HEK293 (cell line): ENCODE data around the gene ARHGEF28.

Source experiments
- BCL11A ChIP-seq: fragments of 450-650 bp; formaldehyde crosslinking; IDR thresholded peaks from 2 replicates; pipeline ENCODE4 v1.5.1; 2016; ENCODE audit warnings: low read depth, missing biosample characterization, missing genetic modification characterization
- BCL11B ChIP-seq: fragments of 450-650 bp; formaldehyde crosslinking; IDR thresholded peaks from 2 replicates; pipeline ENCODE4 v1.5.1; 2016; ENCODE audit warnings: low read depth, missing biosample characterization, missing genetic modification characterization
- GLI4 ChIP-seq: fragments of 450-650 bp; formaldehyde crosslinking; IDR thresholded peaks from 2 replicates; pipeline ENCODE4 v1.5.1; 2016; ENCODE audit warnings: missing biosample characterization, missing genetic modification characterization
- HOXA7 ChIP-seq: sonication (generic); formaldehyde crosslinking; IDR thresholded peaks from 2 replicates; pipeline ENCODE4 v1.8.1; 2022; ENCODE audit warnings: missing genetic modification reagents, borderline replicate concordance
- HOXC10 ChIP-seq: sonication (generic); formaldehyde crosslinking; IDR thresholded peaks from 2 replicates; pipeline ENCODE4 v1.8.1; 2023; ENCODE audit warnings: mild to moderate bottlenecking, missing genetic modification reagents
- KLF1 ChIP-seq: fragments of 450-650 bp; formaldehyde crosslinking; IDR thresholded peaks from 2 replicates; pipeline ENCODE4 v1.5.1; 2016; ENCODE audit warnings: missing biosample characterization, missing genetic modification characterization
- KLF16 ChIP-seq: fragments of 450-650 bp; formaldehyde crosslinking; IDR thresholded peaks from 2 replicates; pipeline ENCODE4 v1.5.1; 2017; ENCODE audit warnings: missing biosample characterization, missing genetic modification characterization
- MEIS1 ChIP-seq: sonication (generic); formaldehyde crosslinking; IDR thresholded peaks from 2 replicates; pipeline ENCODE4 v1.8.1; 2022; ENCODE audit warnings: missing genetic modification reagents, mild to moderate bottlenecking, borderline replicate concordance
- SP2 ChIP-seq: fragments of 450-650 bp; formaldehyde crosslinking; IDR thresholded peaks from 2 replicates; pipeline ENCODE4 v1.5.1; 2016; ENCODE audit warnings: missing biosample characterization, missing genetic modification characterization
- TCF7L2 ChIP-seq: IDR thresholded peaks from 2 replicates; pipeline ENCODE4 v1.6.1; 2011; ENCODE audit warnings: low read depth, mild to moderate bottlenecking, inconsistent platforms, low read length, moderate library complexity, borderline replicate concordance
- ZNF132 ChIP-seq: fragments of 450-650 bp; formaldehyde crosslinking; IDR thresholded peaks from 2 replicates; pipeline ENCODE4 v1.5.1; 2017; ENCODE audit warnings: missing biosample characterization, missing genetic modification characterization, borderline replicate concordance
- ZNF138 ChIP-seq: fragments of 450-650 bp; formaldehyde crosslinking; IDR thresholded peaks from 2 replicates; pipeline ENCODE4 v1.5.1; 2016; ENCODE audit warnings: missing biosample characterization, missing genetic modification characterization, borderline replicate concordance
- ZNF19 ChIP-seq: fragments of 450-650 bp; formaldehyde crosslinking; IDR thresholded peaks from 2 replicates; pipeline ENCODE4; 2016; ENCODE audit warnings: missing biosample characterization, missing genetic modification characterization, low read depth
- ZNF2 ChIP-seq: fragments of 450-650 bp; formaldehyde crosslinking; IDR thresholded peaks from 2 replicates; pipeline ENCODE4 v1.5.1; 2016; ENCODE audit warnings: missing biosample characterization, missing genetic modification characterization
- ZNF23 ChIP-seq: fragments of 450-650 bp; formaldehyde crosslinking; IDR thresholded peaks from 2 replicates; pipeline ENCODE4 v1.5.1; 2016; ENCODE audit warnings: missing biosample characterization, missing genetic modification characterization, borderline replicate concordance
- ZNF239 ChIP-seq: fragments of 450-650 bp; formaldehyde crosslinking; IDR thresholded peaks from 2 replicates; pipeline ENCODE4 v1.5.1; 2016; ENCODE audit warnings: missing biosample characterization, missing genetic modification characterization
- ZNF341 ChIP-seq: fragments of 450-650 bp; formaldehyde crosslinking; IDR thresholded peaks from 2 replicates; pipeline ENCODE4; 2016; ENCODE audit warnings: low read depth, missing biosample characterization, missing genetic modification characterization
- ZNF423 ChIP-seq: fragments of 450-650 bp; formaldehyde crosslinking; IDR thresholded peaks from 2 replicates; pipeline ENCODE4 v1.5.1; 2016; ENCODE audit warnings: missing biosample characterization, missing genetic modification characterization
- ZNF560 ChIP-seq: fragments of 450-650 bp; formaldehyde crosslinking; IDR thresholded peaks from 2 replicates; pipeline ENCODE4 v1.5.1; 2017; ENCODE audit warnings: missing biosample characterization, missing genetic modification characterization, borderline replicate concordance
- ZNF596 ChIP-seq: fragments of 450-650 bp; IDR thresholded peaks from 2 replicates; pipeline ENCODE4 v1.5.0; 2018; ENCODE audit warnings: missing biosample characterization, mild to moderate bottlenecking, missing genetic modification characterization, moderate library complexity
- ZNF626 ChIP-seq: fragments of 450-650 bp; sonication (Bioruptor Pico); formaldehyde crosslinking; IDR thresholded peaks from 2 replicates; pipeline ENCODE4 v1.5.1; 2018; ENCODE audit warnings: missing biosample characterization, missing genetic modification characterization, inconsistent platforms
- ZNF658 ChIP-seq: fragments of 450-650 bp; formaldehyde crosslinking; IDR thresholded peaks from 2 replicates; pipeline ENCODE4; 2016; ENCODE audit warnings: missing biosample characterization, missing genetic modification characterization
- ZNF747 ChIP-seq: fragments of 450-650 bp; formaldehyde crosslinking; IDR thresholded peaks from 2 replicates; pipeline ENCODE4 v1.5.1; 2016; ENCODE audit warnings: missing biosample characterization, missing genetic modification characterization
- ZNF76 ChIP-seq: fragments of 450-650 bp; formaldehyde crosslinking; IDR thresholded peaks from 2 replicates; pipeline ENCODE4; 2016; ENCODE audit warnings: low read depth, missing biosample characterization, missing genetic modification characterization, borderline replicate concordance
- ZNF830 ChIP-seq: fragments of 450-650 bp; IDR thresholded peaks from 2 replicates; pipeline ENCODE4 v1.5.0; 2018; ENCODE audit warnings: missing biosample characterization, missing genetic modification characterization, low read depth, mild to moderate bottlenecking, moderate library complexity
- TF ChIP-seq, protein P1 (sequence below): sonication (generic); formaldehyde crosslinking; IDR thresholded peaks from 2 replicates; pipeline ENCODE4 v1.8.1; 2022; ENCODE audit warnings: mild to moderate bottlenecking, moderate library complexity, missing genetic modification reagents
- TF ChIP-seq, protein P2 (sequence below): fragments of 450-650 bp; formaldehyde crosslinking; IDR thresholded peaks from 2 replicates; pipeline ENCODE4 v1.5.1; 2016; ENCODE audit warnings: missing biosample characterization, missing genetic modification characterization
- TF ChIP-seq, protein P3 (sequence below): fragments of 450-650 bp; formaldehyde crosslinking; IDR thresholded peaks from 2 replicates; pipeline ENCODE4 v1.5.1; 2016; ENCODE audit warnings: missing biosample characterization, missing genetic modification characterization, low read depth
- TF ChIP-seq, protein P4 (sequence below): fragments of 450-650 bp; formaldehyde crosslinking; IDR thresholded peaks from 2 replicates; pipeline ENCODE4 v1.5.1; 2016; ENCODE audit warnings: missing biosample characterization, missing genetic modification characterization
- TF ChIP-seq, protein P5 (sequence below): fragments of 450-650 bp; formaldehyde crosslinking; IDR thresholded peaks from 2 replicates; pipeline ENCODE4 v1.5.1; 2017; ENCODE audit warnings: missing biosample characterization, missing genetic modification characterization
- TF ChIP-seq, protein P6 (sequence below): fragments of 450-650 bp; formaldehyde crosslinking; IDR thresholded peaks from 2 replicates; pipeline ENCODE4 v1.5.1; 2017; ENCODE audit warnings: missing biosample characterization, mild to moderate bottlenecking, missing genetic modification characterization, moderate library complexity

The ARHGEF28 gene

DNA sequence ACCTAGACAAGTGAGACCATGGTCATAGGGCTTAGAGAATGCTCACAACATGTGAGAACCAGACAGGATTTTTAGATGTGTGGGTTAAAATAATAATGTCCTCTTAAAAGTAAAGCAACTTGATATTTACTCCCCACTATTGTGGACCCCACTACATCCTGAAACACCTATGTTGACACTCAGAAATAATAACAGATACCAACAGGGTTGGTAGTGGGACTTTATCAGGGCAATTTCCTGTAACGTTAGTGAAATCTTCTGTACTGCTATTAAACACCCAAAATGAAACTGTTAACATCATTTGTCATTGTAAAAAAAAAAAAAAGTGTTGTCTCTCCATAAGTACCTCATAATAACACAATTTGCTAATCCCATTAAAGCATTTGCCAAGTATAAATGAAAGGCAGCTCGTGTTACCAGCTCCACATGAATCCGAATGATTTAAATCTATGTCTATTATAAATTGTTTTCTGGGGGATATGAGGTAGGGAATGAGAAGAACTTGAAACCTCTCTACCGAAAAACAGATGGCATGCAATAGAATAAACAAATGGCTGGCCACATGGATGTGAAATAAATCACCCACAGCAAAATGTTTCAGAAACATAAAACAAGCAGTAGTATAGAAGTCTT lies 285.9 kb downstream of the ARHGEF28 start (continued):
- TF ChIP-seq, protein P1, sequence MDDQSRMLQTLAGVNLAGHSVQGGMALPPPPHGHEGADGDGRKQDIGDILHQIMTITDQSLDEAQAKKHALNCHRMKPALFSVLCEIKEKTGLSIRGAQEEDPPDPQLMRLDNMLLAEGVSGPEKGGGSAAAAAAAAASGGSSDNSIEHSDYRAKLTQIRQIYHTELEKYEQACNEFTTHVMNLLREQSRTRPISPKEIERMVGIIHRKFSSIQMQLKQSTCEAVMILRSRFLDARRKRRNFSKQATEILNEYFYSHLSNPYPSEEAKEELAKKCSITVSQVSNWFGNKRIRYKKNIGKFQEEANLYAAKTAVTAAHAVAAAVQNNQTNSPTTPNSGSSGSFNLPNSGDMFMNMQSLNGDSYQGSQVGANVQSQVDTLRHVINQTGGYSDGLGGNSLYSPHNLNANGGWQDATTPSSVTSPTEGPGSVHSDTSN (CRISPR knock-in tag), result no peak
- TF ChIP-seq HOXA7 (CRISPR knock-in tag), result no peak
- TF ChIP-seq ZNF596, result no peak
- TF ChIP-seq ZNF138 (tag by site-specific recombination), result no peak
- TF ChIP-seq ZNF830, result no peak
- no peak for TF ChIP-seq GLI4 (tag by site-specific recombination)
- TF ChIP-seq, protein P2, sequence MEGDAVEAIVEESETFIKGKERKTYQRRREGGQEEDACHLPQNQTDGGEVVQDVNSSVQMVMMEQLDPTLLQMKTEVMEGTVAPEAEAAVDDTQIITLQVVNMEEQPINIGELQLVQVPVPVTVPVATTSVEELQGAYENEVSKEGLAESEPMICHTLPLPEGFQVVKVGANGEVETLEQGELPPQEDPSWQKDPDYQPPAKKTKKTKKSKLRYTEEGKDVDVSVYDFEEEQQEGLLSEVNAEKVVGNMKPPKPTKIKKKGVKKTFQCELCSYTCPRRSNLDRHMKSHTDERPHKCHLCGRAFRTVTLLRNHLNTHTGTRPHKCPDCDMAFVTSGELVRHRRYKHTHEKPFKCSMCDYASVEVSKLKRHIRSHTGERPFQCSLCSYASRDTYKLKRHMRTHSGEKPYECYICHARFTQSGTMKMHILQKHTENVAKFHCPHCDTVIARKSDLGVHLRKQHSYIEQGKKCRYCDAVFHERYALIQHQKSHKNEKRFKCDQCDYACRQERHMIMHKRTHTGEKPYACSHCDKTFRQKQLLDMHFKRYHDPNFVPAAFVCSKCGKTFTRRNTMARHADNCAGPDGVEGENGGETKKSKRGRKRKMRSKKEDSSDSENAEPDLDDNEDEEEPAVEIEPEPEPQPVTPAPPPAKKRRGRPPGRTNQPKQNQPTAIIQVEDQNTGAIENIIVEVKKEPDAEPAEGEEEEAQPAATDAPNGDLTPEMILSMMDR (tag by site-specific recombination), result no peak
- TF ChIP-seq KLF16 (tag by site-specific recombination), result no peak
- TF ChIP-seq ZNF239 (tag by site-specific recombination), result no peak
- TF ChIP-seq BCL11B (tag by site-specific recombination), result peak; percentile 97
- no peak for TF ChIP-seq ZNF132 (tag by site-specific recombination)
- peak; percentile 54; the same call in 1 of the 2 replicates for TF ChIP-seq ZNF19
- TF ChIP-seq, protein P3, sequence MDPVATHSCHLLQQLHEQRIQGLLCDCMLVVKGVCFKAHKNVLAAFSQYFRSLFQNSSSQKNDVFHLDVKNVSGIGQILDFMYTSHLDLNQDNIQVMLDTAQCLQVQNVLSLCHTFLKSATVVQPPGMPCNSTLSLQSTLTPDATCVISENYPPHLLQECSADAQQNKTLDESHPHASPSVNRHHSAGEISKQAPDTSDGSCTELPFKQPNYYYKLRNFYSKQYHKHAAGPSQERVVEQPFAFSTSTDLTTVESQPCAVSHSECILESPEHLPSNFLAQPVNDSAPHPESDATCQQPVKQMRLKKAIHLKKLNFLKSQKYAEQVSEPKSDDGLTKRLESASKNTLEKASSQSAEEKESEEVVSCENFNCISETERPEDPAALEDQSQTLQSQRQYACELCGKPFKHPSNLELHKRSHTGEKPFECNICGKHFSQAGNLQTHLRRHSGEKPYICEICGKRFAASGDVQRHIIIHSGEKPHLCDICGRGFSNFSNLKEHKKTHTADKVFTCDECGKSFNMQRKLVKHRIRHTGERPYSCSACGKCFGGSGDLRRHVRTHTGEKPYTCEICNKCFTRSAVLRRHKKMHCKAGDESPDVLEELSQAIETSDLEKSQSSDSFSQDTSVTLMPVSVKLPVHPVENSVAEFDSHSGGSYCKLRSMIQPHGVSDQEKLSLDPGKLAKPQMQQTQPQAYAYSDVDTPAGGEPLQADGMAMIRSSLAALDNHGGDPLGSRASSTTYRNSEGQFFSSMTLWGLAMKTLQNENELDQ (tag by site-specific recombination), result peak; percentile 51; the same call in 1 of the 2 replicates
- TF ChIP-seq, protein P4, sequence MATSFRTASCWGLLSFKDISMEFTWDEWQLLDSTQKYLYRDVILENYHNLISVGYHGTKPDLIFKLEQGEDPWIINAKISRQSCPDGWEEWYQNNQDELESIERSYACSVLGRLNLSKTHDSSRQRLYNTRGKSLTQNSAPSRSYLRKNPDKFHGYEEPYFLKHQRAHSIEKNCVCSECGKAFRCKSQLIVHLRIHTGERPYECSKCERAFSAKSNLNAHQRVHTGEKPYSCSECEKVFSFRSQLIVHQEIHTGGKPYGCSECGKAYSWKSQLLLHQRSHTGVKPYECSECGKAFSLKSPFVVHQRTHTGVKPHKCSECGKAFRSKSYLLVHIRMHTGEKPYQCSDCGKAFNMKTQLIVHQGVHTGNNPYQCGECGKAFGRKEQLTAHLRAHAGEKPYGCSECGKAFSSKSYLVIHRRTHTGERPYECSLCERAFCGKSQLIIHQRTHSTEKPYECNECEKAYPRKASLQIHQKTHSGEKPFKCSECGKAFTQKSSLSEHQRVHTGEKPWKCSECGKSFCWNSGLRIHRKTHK, result no peak
- TF ChIP-seq ZNF2 (tag by site-specific recombination), result peak; percentile 74; the same call in 1 of the 2 replicates
- no peak for TF ChIP-seq ZNF23 (tag by site-specific recombination)
- TF ChIP-seq, protein P5, sequence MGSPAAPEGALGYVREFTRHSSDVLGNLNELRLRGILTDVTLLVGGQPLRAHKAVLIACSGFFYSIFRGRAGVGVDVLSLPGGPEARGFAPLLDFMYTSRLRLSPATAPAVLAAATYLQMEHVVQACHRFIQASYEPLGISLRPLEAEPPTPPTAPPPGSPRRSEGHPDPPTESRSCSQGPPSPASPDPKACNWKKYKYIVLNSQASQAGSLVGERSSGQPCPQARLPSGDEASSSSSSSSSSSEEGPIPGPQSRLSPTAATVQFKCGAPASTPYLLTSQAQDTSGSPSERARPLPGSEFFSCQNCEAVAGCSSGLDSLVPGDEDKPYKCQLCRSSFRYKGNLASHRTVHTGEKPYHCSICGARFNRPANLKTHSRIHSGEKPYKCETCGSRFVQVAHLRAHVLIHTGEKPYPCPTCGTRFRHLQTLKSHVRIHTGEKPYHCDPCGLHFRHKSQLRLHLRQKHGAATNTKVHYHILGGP (tag by site-specific recombination), result peak; percentile 93
- TF ChIP-seq ZNF560 (tag by site-specific recombination), result no peak
- no peak for TF ChIP-seq ZNF341 (tag by site-specific recombination)
- TF ChIP-seq ZNF658, result no peak
- TF ChIP-seq, protein P6, sequence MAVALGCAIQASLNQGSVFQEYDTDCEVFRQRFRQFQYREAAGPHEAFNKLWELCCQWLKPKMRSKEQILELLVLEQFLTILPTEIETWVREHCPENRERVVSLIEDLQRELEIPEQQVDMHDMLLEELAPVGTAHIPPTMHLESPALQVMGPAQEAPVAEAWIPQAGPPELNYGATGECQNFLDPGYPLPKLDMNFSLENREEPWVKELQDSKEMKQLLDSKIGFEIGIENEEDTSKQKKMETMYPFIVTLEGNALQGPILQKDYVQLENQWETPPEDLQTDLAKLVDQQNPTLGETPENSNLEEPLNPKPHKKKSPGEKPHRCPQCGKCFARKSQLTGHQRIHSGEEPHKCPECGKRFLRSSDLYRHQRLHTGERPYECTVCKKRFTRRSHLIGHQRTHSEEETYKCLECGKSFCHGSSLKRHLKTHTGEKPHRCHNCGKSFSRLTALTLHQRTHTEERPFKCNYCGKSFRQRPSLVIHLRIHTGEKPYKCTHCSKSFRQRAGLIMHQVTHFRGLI (tag by site-specific recombination), result peak; percentile 33; the same call in 1 of the 2 replicates
- TF ChIP-seq SP2, result peak; percentile 22; the same call in 1 of the 2 replicates
- TF ChIP-seq HOXC10 (CRISPR knock-in tag), result no peak
- no peak for TF ChIP-seq ZNF76 (tag by site-specific recombination)
- no peak for TF ChIP-seq TCF7L2
- TF ChIP-seq KLF1 (tag by site-specific recombination), result no peak
- TF ChIP-seq MEIS1 (CRISPR knock-in tag), result no peak
- no peak for TF ChIP-seq ZNF423
- TF ChIP-seq ZNF747, result no peak
- no peak for TF ChIP-seq ZNF626 (tag by site-specific recombination)
- TF ChIP-seq BCL11A (tag by site-specific recombination), result peak; percentile 92
